Lower lobe of right lung (tissue), 2 donors: Measurements from ENCODE around the gene NANOS1. TPM values are rescaled to one million over a fixed set of nuclear protein-coding genes. Genes with fewer than 3 reads are reported as not detected.
A peak's percentile ranks its signal among the peaks of the same experiment; 100 is the strongest.

ENCODE experiments used
- ATAC-seq, 2 donors: fragments of 200-7000 bp; cut with Tn5 transposase; one replicate each; pipeline ENCODE4 v1.9.1; 2020 to 2022; ENCODE audit warnings: mild to moderate bottlenecking in 2 of 2, moderate library complexity in 2 of 2
- DNase-seq: peaks from one replicate; pipeline ENCODE4 v3.0.0-alpha.2; 2020
- H3K27ac ChIP-seq: fragments of 200-600 bp; one replicate; pipeline ENCODE4 v1.8.0; 2022
- H3K27me3 ChIP-seq: fragments of 200-600 bp; one replicate; pipeline ENCODE4 v1.8.0; 2022; ENCODE audit warnings: low read depth
- H3K36me3 ChIP-seq: fragments of 200-600 bp; one replicate; pipeline ENCODE4 v1.8.0; 2022; ENCODE audit warnings: mild to moderate bottlenecking
- H3K4me1 ChIP-seq: fragments of 200-600 bp; one replicate; pipeline ENCODE4 v1.8.0; 2022
- H3K4me3 ChIP-seq: fragments of 200-600 bp; one replicate; pipeline ENCODE4 v1.8.0; 2022; ENCODE audit warnings: mild to moderate bottlenecking
- H3K9me3 ChIP-seq: fragments of 200-600 bp; one replicate; pipeline ENCODE4 v1.8.0; 2022
- intact Hi-C: fragments of 100-400 bp; cut with DNase I; formaldehyde crosslinking; loops from one replicate; pipeline ENCODE4 v1.11.0; 2022
- total RNA-seq: library from RNA; stranded (reverse); fragmentation: NEBNext Ultra II Directional; extraction: Animal tissue kit (Norgen Biotek cat#: 25700); gene quantifications from one replicate; pipeline ENCODE4 v1.2.1, GENCODE V29; 2021
- TF ChIP-seq, protein P1 (sequence below): fragments of 200-600 bp; IDR thresholded peaks from one replicate; pipeline ENCODE4 v1.8.0; 2022; ENCODE audit warnings: antibody characterized with exemption, mild to moderate bottlenecking
- donor health status: DM: no; HTN: yes; CAD: no; lungs with severe emphysema.

NANOS1 gene
- total RNA-seq, 1 donor from 2014 or later = 1.9 TPM

GRCh38 chr10:119080521-119081259 is 51.2 kb downstream of the NANOS1 start, which contains the start of gene EIF3A:
EIF3A (minus strand) TSS chr10:119080817; CDS start chr10:119080676, 141 bp downstream.
- H3K9me3 ChIP-seq = no peaks in the 10 kb centered on the region
- H3K36me3 ChIP-seq = no peaks in the 10 kb centered on the region
- H3K4me3 ChIP-seq = peak within 1 kb of the TSS; percentile 95
- DNase-seq = peak; percentile 95
- TF ChIP-seq, protein P1, sequence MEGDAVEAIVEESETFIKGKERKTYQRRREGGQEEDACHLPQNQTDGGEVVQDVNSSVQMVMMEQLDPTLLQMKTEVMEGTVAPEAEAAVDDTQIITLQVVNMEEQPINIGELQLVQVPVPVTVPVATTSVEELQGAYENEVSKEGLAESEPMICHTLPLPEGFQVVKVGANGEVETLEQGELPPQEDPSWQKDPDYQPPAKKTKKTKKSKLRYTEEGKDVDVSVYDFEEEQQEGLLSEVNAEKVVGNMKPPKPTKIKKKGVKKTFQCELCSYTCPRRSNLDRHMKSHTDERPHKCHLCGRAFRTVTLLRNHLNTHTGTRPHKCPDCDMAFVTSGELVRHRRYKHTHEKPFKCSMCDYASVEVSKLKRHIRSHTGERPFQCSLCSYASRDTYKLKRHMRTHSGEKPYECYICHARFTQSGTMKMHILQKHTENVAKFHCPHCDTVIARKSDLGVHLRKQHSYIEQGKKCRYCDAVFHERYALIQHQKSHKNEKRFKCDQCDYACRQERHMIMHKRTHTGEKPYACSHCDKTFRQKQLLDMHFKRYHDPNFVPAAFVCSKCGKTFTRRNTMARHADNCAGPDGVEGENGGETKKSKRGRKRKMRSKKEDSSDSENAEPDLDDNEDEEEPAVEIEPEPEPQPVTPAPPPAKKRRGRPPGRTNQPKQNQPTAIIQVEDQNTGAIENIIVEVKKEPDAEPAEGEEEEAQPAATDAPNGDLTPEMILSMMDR = no peak
- intact Hi-C loops = no loop called here
- ATAC-seq = peak; percentile 97 to 98
- no peaks in the 10 kb centered on the region for H3K27me3 ChIP-seq
- peak within 1 kb of the TSS; percentile 95 for H3K27ac ChIP-seq
- peaks cover 32% of the 10 kb centered on the region for H3K4me1 ChIP-seq

Other genes starting within 250 kb of the NANOS1 start
- 94.7 TPM for gene EIF3A, start 51.1 kb downstream of the NANOS1 start, total RNA-seq
- 33.8 TPM for gene DENND10, start 74.4 kb downstream of the NANOS1 start, total RNA-seq
- 14.6 TPM for gene SFXN4, start 136.0 kb downstream of the NANOS1 start, total RNA-seq
- 82.0 TPM for gene PRDX3, start 149.1 kb downstream of the NANOS1 start, total RNA-seq
- 68.7 TPM for gene GRK5, start 177.9 kb downstream of the NANOS1 start, total RNA-seq